M059J (cell line): Measurements from ENCODE around the gene CAPN12. TPM values are rescaled to one million over a fixed set of nuclear protein-coding genes. Genes with fewer than 3 reads are reported as not detected.
"Not testable (repeated sequence)": the region's sequence is repeated elsewhere in the genome, so short reads cannot be mapped to it uniquely, and the experiment has no call there.

ENCODE experiments used
- DNase-seq: peaks from one replicate; pipeline ENCODE4 v3.0.0-alpha.2; 2012; ENCODE audit warnings: low read depth
- total RNA-seq: library from RNA; depleted of rRNA; stranded (reverse); fragments of >200 nt; shearing (Covaris generic); gene quantifications from 2 replicates; pipeline ENCODE4 v1.2.3, GENCODE V29; 2014

The CAPN12 gene
- total RNA-seq, 1 experiment from 2014 or later = 1.0 TPM

GRCh38 chr19:38771569-38771968 is 27.3 kb upstream of the CAPN12 start:
- DNase-seq = not testable (repeated sequence)

- not testable (repeated sequence) for DNase-seq
Observed at GRCh38 chr19:38770949-38771275, 26.6 kb upstream of the CAPN12 start.

GRCh38 chr19:38770228-38770948 is 26.1 kb upstream of the CAPN12 start:
- not testable (repeated sequence) for DNase-seq

GRCh38 chr19:38769635-38770211 is 25.4 kb upstream of the CAPN12 start:
- no peak for DNase-seq

DNA sequence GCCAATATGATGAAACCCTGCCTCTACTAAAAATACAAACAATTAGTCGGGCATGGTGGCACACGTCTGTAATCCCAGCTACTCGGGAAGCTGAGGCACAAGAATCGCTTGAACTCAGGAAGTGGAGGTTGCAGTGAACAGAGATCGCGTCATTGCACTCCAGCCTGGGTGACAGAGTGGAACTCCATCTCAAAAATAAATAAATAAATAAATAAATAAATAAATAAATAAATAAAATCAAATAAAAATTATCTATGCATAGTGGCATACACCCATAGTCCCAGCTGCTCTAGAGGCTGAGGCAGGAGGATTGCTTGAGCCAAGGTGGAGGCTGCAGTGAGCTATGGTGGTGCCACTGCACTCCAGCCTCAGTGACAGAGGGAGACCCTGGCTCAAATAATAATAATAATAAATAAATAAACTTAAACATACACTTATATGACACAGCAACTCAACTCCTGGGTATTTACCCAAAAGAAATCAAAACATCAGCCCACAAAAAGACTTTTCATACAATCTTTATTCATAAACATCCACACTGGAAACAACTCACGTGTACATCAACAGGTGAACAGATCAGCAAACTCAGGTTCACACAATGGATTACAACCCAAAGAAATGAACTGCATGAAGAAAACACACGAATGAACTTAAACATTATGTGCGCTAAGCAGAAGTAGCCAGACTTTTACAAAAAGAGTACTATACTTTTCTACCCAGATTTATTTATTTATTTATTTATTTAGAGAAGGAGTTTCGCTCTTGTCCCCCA is 22.2 kb upstream of the CAPN12 start:
- DNase-seq = no peak

GRCh38 chr19:38765214-38765613 is 20.9 kb upstream of the CAPN12 start:
- DNase-seq = no peak

DNA sequence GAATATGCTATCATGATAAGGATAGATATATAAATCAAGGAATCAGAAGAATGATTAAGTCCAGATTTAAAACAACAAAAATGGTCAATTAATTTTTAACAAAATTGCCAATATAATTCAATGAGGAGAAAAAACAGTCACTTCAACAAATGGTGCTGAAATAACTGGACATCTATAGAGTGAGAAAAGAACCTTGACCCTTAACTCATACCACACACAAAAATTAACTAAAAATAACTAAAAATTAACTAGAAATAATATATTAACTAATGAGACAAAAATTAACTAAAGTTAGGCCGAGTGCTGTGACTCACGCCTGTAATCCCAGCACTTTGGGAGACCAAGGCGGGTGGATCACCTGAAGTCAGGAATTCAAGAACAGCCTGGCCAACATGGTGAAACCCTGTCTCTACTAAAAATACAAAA is 19.5 kb upstream of the CAPN12 start:
- DNase-seq = no peak

DNA sequence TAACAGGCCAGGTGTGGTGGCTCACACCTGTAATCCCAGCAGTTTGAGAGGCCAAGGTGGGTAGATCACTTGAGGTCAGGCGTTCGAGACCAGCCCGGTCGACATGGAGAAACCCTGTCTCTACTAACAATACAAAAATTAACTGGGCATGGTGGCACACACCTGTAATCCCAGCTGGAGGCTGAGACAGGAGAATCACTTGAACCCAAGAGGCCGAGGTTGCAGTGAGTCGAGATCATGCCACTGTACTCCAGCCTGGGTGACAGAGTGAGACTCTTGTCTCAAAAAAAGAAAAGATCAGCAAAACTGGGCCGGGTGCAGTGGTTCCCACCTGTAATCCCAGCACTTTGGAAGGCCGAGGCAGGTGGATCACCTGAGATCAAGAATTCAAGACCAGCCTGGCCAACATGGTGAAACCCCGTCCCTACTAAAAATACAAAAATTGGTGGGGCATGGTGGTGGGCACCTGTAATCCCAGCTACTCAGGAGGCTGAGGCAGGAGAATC is 17.7 kb upstream of the CAPN12 start:
- DNase-seq = not testable (repeated sequence)

- not testable (repeated sequence) for DNase-seq
Observed at GRCh38 chr19:38760805-38761517, 16.7 kb upstream of the CAPN12 start.

- peak; percentile 72 for DNase-seq
Observed at GRCh38 chr19:38759590-38760003, 15.3 kb upstream of the CAPN12 start.

DNA sequence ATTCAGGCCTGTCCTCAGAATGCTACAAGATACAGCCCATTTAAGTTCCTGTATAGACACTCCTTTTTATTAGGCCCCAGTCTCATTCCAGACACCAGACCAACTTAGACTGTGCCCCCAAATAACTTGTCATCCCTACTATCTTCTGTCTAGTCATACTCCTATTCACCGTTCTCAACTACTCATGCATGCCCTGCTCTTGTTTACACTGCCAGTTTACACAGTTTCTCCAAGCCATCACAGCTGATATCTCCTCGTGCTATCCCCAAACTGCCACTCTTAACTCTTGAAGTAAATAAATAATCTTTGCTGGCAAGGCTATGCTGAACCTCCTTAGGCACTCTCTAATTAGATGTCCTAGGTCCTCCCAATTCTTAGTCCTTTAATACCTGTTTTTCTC is 9.9 kb upstream of the CAPN12 start:
- not testable (repeated sequence) for DNase-seq

GRCh38 chr19:38753783-38754182 is 9.5 kb upstream of the CAPN12 start:
- DNase-seq = not testable (repeated sequence)

- DNase-seq = no peak
Observed at GRCh38 chr19:38745316-38745715, 1.0 kb upstream of the CAPN12 start.

- no peak for DNase-seq
Observed at GRCh38 chr19:38744874-38745273, 600 bp upstream of the CAPN12 start.

DNA sequence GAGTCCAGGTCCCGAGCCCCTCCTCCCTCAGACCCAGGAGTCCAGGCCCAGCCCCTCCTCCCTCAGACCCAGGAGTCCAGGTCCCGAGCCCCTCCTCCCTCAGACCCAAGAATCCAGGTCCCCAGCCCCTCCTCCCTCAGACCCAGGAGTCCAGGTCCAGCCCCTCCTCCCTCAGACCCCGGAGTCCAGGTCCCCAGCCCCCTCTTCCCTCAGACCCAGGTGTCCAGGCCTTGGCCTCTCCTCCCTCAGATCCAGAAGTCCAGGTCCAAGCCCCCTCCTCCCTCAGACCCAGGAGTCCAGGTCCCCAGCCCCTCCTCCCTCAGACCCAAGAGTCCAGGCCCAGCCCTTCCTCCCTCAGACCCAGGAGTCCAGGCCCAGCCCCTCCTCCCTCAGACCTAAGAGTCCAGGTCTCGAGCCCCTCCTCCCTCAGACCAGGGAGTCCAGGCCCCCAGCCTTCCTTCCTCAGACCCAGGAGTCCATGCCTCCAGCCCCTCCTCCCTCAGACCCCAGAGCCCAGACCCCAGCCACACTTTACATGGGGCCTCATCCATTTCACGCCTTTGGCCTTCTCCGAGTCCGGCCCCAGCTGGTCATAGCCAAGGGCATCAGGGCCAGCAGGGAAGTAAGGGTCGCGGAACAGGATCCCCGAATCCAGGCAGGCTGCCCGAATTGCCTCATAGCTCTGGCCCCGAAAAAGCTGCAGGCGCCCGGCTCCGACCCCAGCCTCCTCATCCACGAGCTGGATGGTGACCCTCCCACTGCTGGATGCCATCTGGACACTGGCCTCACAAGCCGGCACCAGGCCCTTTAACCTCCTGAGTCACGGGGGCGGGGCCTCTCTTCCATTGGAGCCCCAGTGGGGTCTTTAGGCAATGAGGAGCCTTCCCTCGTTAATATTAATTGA is 628 bp downstream of the CAPN12 start:
- DNase-seq = no peak

GRCh38 chr19:38742906-38743305 is 1.4 kb downstream of the CAPN12 start:
- no peak for DNase-seq

GRCh38 chr19:38742296-38742695 is 2.0 kb downstream of the CAPN12 start:
- no peak for DNase-seq

DNA sequence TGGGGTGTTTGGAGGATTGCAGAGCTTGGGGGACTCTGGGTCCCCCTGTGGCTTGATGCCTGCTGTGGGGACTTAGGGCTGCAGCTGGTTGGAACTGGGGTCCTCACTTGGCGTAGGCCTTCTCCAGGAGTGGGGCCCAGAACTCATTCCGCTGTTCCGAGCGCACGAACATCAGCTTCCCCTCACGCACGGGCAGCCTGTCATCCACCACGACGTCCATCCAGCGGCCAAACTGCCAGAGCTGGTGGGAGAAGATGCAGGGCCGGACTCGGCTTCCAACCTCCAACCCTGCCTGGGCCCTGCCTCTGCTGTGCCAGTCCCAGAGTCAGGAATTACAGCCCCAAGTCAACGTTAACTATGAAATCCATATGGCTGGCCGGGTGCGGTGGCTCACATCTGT is 2.6 kb downstream of the CAPN12 start:
- no peak for DNase-seq

- DNase-seq = no peak
Observed at GRCh38 chr19:38740932-38741331, 3.3 kb downstream of the CAPN12 start.

DNA sequence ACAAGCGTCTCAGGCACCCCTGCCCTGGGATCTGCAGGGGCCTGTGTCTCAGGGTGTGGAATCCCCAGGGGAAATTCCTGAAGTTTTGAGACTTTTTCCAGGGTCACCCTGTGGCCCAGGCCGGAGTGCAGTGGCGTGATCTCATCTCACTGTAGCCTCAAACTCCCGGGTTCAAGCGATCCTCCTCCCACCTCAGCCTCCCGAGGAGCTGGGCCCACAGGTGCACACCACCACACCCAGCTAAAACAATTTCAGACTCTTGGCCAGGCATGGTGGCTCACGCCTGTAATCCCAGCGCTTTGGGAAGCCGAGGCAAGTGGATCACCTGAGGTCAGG is 4.0 kb downstream of the CAPN12 start:
- DNase-seq = no peak
